Subcutaneous adipose tissue (tissue), 4 donors: ENCODE data around the gene CCR8. TPM values are rescaled to one million over a fixed set of nuclear protein-coding genes. Genes with fewer than 3 reads are reported as not detected.

Experiments
- total RNA-seq, 4 donors: library from RNA; depleted of rRNA; stranded (reverse); fragments of >200 nt; gene quantifications; one replicate each; pipeline ENCODE4 v1.1.0, GENCODE V29; 2016
- TF ChIP-seq, protein P1 (sequence below): fragments of 450-650 bp; IDR thresholded peaks from one replicate; pipeline ENCODE4 v1.5.1; 2016; ENCODE audit warnings: low read depth, mild to moderate bottlenecking, control low read depth, antibody characterized with exemption, moderate library complexity

Gene CCR8
- total RNA-seq, 4 donors from 2014 or later, result not detected

- TF ChIP-seq, protein P1, sequence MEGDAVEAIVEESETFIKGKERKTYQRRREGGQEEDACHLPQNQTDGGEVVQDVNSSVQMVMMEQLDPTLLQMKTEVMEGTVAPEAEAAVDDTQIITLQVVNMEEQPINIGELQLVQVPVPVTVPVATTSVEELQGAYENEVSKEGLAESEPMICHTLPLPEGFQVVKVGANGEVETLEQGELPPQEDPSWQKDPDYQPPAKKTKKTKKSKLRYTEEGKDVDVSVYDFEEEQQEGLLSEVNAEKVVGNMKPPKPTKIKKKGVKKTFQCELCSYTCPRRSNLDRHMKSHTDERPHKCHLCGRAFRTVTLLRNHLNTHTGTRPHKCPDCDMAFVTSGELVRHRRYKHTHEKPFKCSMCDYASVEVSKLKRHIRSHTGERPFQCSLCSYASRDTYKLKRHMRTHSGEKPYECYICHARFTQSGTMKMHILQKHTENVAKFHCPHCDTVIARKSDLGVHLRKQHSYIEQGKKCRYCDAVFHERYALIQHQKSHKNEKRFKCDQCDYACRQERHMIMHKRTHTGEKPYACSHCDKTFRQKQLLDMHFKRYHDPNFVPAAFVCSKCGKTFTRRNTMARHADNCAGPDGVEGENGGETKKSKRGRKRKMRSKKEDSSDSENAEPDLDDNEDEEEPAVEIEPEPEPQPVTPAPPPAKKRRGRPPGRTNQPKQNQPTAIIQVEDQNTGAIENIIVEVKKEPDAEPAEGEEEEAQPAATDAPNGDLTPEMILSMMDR, result no peak
Observed at GRCh38 chr3:39294446-39295183, 34.9 kb upstream of the CCR8 start.

DNA sequence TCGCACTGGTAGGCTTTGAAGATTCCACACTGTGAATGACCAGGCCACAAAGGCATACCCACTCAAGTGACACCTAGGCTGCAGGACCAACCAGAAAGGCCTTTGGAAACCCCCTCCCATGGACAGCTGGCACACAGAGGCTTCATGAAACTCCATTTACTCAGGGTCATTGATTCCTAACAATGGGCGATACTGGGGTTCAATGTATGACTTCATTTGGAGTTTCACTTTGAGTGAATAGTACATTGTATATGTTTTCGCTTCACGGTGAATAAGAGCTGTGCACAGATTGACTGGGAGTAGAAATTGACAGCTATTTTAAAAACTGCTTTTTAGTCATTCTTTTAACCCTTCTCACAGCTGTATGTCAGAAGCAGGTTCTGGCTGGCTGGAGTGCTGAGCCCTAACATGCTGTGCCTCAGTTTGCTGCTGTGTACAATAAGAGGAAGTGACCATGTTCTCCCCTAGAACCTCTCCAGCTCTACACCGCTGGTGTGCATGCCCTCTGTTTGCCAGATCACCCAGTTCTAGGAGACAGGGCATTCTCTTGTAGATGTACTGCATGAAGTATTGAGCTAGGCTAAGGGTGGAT, 34.2 kb upstream of the CCR8 start:
- TF ChIP-seq, protein P1, result no peak

- TF ChIP-seq, protein P1, result no peak
Observed at GRCh38 chr3:39296197-39297077, 33.1 kb upstream of the CCR8 start.

DNA sequence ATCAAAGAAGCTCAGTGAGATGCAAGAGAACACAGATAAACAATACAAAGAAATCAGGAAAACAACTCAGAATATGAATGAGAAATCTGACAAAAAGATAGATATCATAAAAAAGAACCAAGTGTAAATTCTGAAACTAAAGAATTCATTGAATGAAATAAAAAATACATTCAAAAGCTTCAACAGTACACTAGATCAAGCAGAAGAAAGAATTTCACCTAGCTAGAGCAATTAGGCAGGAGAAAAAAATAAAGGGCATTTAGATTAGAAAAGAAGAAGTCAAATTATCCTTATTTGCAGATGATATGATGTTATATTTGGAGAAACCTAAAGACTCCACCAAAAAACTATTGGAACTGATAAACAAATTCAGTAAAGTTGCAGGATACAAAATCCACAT, 30.2 kb upstream of the CCR8 start:
- TF ChIP-seq, protein P1, result no peak

GRCh38 chr3:39302178-39302577, 27.3 kb upstream of the CCR8 start:
- TF ChIP-seq, protein P1, result no peak

DNA sequence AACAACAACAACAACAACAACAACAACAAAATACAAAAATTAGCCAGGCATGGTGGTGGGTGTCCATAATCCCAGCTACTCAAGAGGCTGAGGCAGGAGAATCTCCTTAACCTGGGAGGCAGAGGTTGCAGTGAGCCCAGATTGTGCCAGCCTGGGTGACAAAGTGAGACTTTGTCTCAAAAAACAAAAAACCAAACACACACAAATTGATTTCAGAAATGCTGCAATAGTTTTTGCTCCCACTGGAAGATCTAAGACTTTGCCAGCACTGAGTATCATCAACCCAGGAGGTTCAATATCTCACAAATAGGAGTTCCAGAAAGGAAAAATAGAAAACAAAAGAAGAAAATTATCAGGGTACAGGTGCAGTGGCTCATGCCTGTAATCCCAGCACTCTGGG, 16.2 kb upstream of the CCR8 start:
- TF ChIP-seq, protein P1, result no peak

- TF ChIP-seq, protein P1, result no peak
Observed at GRCh38 chr3:39315420-39315819, 14.1 kb upstream of the CCR8 start.
